Esophagus squamous epithelium (tissue), 4 donors: ENCODE results near the gene CDHR2.

Experiments
- POLR2A ChIP-seq, 4 donors: fragments of 450-650 bp; IDR thresholded peaks; one replicate each; pipeline ENCODE4 v1.6.1; 2017; ENCODE audit warnings: antibody characterized with exemption in 4 of 4, mild to moderate bottlenecking in 4 of 4, moderate library complexity in 3 of 4
- TF ChIP-seq, protein P1 (sequence below), 6 experiments: fragments of 450-650 bp in 4 of 6; fragments of 200-600 bp in 2 of 6; sonication (generic) in 2 of 6; IDR thresholded peaks; one replicate each; pipeline ENCODE4 v1.5.1; 2016 to 2019; ENCODE audit warnings: antibody characterized with exemption in 6 of 6, mild to moderate bottlenecking in 4 of 6, moderate library complexity in 4 of 6

DNA sequence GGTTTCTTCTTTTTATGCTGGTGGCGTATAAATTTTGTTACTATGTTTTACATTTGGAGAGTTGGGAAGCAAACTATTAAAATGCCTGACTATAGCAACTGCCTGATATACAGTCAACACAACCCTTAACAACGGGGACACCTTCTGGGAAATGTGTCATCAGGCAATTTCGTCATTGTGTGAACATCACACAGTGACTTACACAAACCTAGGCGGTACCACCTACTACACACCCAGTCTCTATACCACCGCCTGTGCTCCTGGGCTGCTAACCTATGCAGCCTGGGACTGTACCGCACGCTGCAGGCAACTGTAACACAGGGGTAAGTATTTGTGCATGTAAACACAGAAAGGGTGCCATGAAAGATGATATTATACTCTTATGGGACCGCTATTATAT, 1.3 kb upstream of the CDHR2 start:
- TF ChIP-seq, protein P1, sequence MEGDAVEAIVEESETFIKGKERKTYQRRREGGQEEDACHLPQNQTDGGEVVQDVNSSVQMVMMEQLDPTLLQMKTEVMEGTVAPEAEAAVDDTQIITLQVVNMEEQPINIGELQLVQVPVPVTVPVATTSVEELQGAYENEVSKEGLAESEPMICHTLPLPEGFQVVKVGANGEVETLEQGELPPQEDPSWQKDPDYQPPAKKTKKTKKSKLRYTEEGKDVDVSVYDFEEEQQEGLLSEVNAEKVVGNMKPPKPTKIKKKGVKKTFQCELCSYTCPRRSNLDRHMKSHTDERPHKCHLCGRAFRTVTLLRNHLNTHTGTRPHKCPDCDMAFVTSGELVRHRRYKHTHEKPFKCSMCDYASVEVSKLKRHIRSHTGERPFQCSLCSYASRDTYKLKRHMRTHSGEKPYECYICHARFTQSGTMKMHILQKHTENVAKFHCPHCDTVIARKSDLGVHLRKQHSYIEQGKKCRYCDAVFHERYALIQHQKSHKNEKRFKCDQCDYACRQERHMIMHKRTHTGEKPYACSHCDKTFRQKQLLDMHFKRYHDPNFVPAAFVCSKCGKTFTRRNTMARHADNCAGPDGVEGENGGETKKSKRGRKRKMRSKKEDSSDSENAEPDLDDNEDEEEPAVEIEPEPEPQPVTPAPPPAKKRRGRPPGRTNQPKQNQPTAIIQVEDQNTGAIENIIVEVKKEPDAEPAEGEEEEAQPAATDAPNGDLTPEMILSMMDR (IDR thresholded peaks at IDR 0.05): no peak
- no peak for TF ChIP-seq POLR2A (IDR thresholded peaks at IDR 0.05)
